NK-92 treated with Interleukin-12 subunit alpha and Interleukin-12 subunit beta, amount 100 ng/mL, for 24 hours (cell line): ENCODE measurements around the gene PBX3.

Experiments used
- DNase-seq: peaks from one replicate; lab custom pipeline; 2025; lab: John Stamatoyannopoulos, UW

Gene PBX3

GRCh38 chr9:125997196-125997823, 250.1 kb downstream of the PBX3 start:
- DNase-seq = no peak

GRCh38 chr9:125998837-125999503, 251.8 kb downstream of the PBX3 start:
- DNase-seq = no peak

GRCh38 chr9:125999504-125999881, 252.3 kb downstream of the PBX3 start:
- no peak for DNase-seq

- DNase-seq = no peak
Measured at GRCh38 chr9:126000256-126000655, 253.1 kb downstream of the PBX3 start.

GRCh38 chr9:126000731-126001580, 253.8 kb downstream of the PBX3 start:
- DNase-seq = no peak

GRCh38 chr9:126001581-126002225, 254.5 kb downstream of the PBX3 start:
- no peak for DNase-seq

- no peak for DNase-seq
Measured at GRCh38 chr9:126002476-126003350, 255.5 kb downstream of the PBX3 start.

GRCh38 chr9:126009047-126009446, 261.9 kb downstream of the PBX3 start:
- no peak for DNase-seq

GRCh38 chr9:126014726-126015125, 267.6 kb downstream of the PBX3 start:
- DNase-seq = no peak

- no peak for DNase-seq
Measured at GRCh38 chr9:126015424-126015823, 268.3 kb downstream of the PBX3 start.

- no peak for DNase-seq
Measured at GRCh38 chr9:126016579-126017290, 269.6 kb downstream of the PBX3 start.
